Measurements from ENCODE around the gene CCDC194. TPM values are rescaled to one million over a fixed set of nuclear protein-coding genes. Genes with fewer than 3 reads are reported as not detected.

The CCDC194 gene, protein sequence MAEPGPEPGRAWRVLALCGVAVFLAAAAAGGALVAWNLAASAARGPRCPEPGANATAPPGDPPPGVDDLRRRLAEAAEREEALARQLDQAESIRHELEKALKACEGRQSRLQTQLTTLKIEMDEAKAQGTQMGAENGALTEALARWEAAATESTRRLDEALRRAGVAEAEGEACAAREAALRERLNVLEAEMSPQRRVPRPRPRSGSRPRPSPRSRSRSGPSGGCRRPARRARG
- 0.37 to 0.87 TPM (median 0.76 TPM) in 3 replicates for total RNA-seq (2021)
- percentile 39 among the genes with signal in this experiment for Bru-seq, nascent RNA
- long read RNA-seq, experiment 1, result 0 reads
- long read RNA-seq, experiment 2, result 0 reads
- long read RNA-seq, experiment 3, result 0 reads

DNA sequence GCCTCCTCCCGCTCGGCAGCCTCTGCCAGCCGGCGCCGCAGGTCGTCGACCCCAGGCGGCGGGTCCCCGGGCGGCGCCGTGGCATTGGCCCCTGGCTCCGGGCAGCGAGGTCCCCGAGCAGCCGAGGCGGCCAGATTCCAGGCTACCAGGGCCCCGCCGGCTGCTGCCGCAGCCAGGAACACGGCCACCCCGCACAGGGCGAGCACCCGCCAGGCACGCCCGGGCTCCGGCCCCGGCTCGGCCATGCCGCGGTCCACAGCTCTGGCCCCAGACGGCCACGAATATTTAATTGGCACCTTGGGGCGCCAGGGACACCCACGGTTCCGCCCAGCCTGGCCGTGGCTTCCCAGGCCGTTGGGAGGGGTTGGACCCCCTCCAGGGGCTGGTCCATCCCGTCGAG, at the start of gene CCDC194:
Gene CCDC194 (minus strand): TSS at position 283 of the 400 bp plus-strand sequence. CDS start 38 bp downstream, at position 245.
- ATAC-seq (no peak), DNase-seq (ENCODE audit: low spot score) (no peak)
- Mint-ChIP-seq H3K27ac (no peak within 1 kb of the TSS), H3K27me3 (ENCODE audit: low read depth) (peaks cover 16% of the 10 kb centered on the region), H3K9me3 (peaks cover 7% of the 10 kb centered on the region), H3K4me3 (no peak within 1 kb of the TSS), H3K4me1 (peaks cover 13% of the 10 kb centered on the region), H3K36me3 (peaks cover 3% of the 10 kb centered on the region; the same call in 1 of the 2 replicates)
- ChIA-PET POLR2A (no interaction called here), CTCF (interaction anchor here (0.7 to 2.1 kb wide), 8 partner anchors 8 to 100 kb away, joined by 3 to 6 read pairs (median 4); partner anchors contain the start of gene MVB12A)
- TF ChIP-seq TEAD4 (CRISPR knock-in tag; IDR thresholded peaks at IDR 0.05), result no peak
- no peak for TF ChIP-seq ZNF219 (CRISPR knock-in tag; IDR thresholded peaks at IDR 0.05; ENCODE audit: borderline replicate concordance)
- TF ChIP-seq, protein P1, sequence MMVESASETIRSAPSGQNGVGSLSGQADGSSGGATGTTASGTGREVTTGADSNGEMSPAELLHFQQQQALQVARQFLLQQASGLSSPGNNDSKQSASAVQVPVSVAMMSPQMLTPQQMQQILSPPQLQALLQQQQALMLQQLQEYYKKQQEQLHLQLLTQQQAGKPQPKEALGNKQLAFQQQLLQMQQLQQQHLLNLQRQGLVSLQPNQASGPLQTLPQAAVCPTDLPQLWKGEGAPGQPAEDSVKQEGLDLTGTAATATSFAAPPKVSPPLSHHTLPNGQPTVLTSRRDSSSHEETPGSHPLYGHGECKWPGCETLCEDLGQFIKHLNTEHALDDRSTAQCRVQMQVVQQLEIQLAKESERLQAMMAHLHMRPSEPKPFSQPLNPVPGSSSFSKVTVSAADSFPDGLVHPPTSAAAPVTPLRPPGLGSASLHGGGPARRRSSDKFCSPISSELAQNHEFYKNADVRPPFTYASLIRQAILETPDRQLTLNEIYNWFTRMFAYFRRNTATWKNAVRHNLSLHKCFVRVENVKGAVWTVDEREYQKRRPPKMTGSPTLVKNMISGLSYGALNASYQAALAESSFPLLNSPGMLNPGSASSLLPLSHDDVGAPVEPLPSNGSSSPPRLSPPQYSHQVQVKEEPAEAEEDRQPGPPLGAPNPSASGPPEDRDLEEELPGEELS (CRISPR knock-in tag; IDR thresholded peaks at IDR 0.05), result no peak
- TF ChIP-seq FOXJ3 (CRISPR knock-in tag; IDR thresholded peaks at IDR 0.05; ENCODE audit: borderline replicate concordance), result no peak
- TF ChIP-seq, protein P2, sequence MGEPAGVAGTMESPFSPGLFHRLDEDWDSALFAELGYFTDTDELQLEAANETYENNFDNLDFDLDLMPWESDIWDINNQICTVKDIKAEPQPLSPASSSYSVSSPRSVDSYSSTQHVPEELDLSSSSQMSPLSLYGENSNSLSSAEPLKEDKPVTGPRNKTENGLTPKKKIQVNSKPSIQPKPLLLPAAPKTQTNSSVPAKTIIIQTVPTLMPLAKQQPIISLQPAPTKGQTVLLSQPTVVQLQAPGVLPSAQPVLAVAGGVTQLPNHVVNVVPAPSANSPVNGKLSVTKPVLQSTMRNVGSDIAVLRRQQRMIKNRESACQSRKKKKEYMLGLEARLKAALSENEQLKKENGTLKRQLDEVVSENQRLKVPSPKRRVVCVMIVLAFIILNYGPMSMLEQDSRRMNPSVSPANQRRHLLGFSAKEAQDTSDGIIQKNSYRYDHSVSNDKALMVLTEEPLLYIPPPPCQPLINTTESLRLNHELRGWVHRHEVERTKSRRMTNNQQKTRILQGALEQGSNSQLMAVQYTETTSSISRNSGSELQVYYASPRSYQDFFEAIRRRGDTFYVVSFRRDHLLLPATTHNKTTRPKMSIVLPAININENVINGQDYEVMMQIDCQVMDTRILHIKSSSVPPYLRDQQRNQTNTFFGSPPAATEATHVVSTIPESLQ (CRISPR knock-in tag; IDR thresholded peaks at IDR 0.05), result no peak
- no peak for TF ChIP-seq SMAD3 (CRISPR knock-in tag; IDR thresholded peaks at IDR 0.05; ENCODE audit: borderline replicate concordance)
- TF ChIP-seq CREM (CRISPR knock-in tag; IDR thresholded peaks at IDR 0.05), result no peak
- no peak for TF ChIP-seq EMX1 (CRISPR knock-in tag; IDR thresholded peaks at IDR 0.05)
- TF ChIP-seq SOX15 (CRISPR knock-in tag; IDR thresholded peaks at IDR 0.05), result no peak
- no peak for TF ChIP-seq JUN (CRISPR knock-in tag; IDR thresholded peaks at IDR 0.05)
- TF ChIP-seq, protein P3, sequence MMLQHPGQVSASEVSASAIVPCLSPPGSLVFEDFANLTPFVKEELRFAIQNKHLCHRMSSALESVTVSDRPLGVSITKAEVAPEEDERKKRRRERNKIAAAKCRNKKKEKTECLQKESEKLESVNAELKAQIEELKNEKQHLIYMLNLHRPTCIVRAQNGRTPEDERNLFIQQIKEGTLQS (CRISPR knock-in tag; conservative IDR thresholded peaks at IDR 0.05), result no peak
- no peak for TF ChIP-seq PRRX2 (CRISPR knock-in tag; IDR thresholded peaks at IDR 0.05)
- TF ChIP-seq TCF7 (CRISPR knock-in tag; IDR thresholded peaks at IDR 0.05; ENCODE audit: low read depth), result no peak

DNA sequence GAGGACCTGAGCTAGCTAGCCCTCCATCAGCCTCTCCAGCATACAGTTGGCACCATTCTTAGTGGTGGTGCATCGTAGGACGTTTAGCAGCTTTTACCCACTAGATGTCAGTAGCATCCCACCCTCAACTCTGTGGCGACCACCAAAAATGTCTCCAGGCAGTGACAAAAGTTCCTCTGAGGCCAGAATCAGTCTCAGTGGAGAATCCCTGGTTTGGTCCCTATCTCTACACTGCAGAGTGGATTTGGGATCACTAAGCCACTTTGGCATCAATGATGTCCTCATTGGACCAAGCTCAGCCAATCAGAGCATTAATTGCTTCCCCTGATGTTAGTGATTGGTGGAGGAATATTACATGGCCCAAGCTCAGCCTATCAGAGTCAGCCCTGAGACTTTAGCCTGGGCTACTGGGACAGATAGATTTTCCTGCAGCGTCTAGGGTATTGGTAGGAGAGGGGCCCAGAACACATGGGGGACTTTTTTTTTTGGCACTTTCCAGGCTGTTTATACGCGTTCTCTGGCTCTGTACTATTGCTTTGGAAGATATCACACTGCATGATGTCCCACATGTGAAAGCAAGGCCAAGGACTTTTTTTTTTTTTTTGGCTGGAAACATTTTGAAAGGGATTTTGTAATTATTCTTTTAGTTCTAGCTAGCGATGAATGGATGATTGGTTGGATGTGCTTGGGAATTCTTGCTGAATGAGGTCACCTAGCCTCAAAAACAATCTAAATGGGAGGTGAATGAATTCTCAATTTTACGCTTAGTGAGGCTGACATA, 47.4 kb upstream of the CCDC194 start:
- TF ChIP-seq, protein P1 (CRISPR knock-in tag; IDR thresholded peaks at IDR 0.05), result no peak
- no peak for TF ChIP-seq TCF7 (CRISPR knock-in tag; IDR thresholded peaks at IDR 0.05; ENCODE audit: low read depth)
- TF ChIP-seq, protein P2 (CRISPR knock-in tag; IDR thresholded peaks at IDR 0.05), result no peak
- no peak for TF ChIP-seq SMAD3 (CRISPR knock-in tag; IDR thresholded peaks at IDR 0.05; ENCODE audit: borderline replicate concordance)
- TF ChIP-seq GRHL2 (CRISPR knock-in tag; IDR thresholded peaks at IDR 0.05; ENCODE audit: insufficient replicate concordance, severe bottlenecking), result no peak
- no peak for TF ChIP-seq ATF1 (CRISPR knock-in tag; IDR thresholded peaks at IDR 0.05)
- TF ChIP-seq NFYB (CRISPR knock-in tag; conservative IDR thresholded peaks at IDR 0.05; ENCODE audit: low read depth), result peak; percentile 83
- peaks cover 8% of the 10 kb centered on the region for H3K27me3 Mint-ChIP-seq (ENCODE audit: low read depth)
- ChIA-PET POLR2A (interaction anchor here (0.6 to 0.7 kb wide), 3 partner anchors 16 to 499 kb away, joined by 3 read pairs; no protein-coding TSS in a partner anchor), CTCF (interaction anchor here (0.5 to 2.9 kb wide), 39 partner anchors 8 to 512 kb away, joined by 3 to 21 read pairs (median 4); partner anchors contain the start of genes MVB12A, NXNL1, RPL18A and SLC27A1)
- peaks cover 5% of the 10 kb centered on the region for H3K36me3 Mint-ChIP-seq
- no peak overlapping the region for H3K27ac Mint-ChIP-seq
- H3K4me3 Mint-ChIP-seq, result no peak overlapping the region
- DNase-seq (ENCODE audit: low spot score), result peak; percentile 41
- no peaks in the 10 kb centered on the region for H3K4me1 Mint-ChIP-seq
- peak; percentile 88 for ATAC-seq
- H3K9me3 Mint-ChIP-seq, result peaks cover 8% of the 10 kb centered on the region
